Measurements from ENCODE around the gene ST6GALNAC3.

ST6GALNAC3 gene

GRCh38 chr1:76234061-76234460, 159.5 kb downstream of the ST6GALNAC3 start:
- Histone ChIP-seq H3K4me1 (ENCODE audit: control insufficient read depth, insufficient read depth, low read length) (peaks cover 6% of the 10 kb centered on the region), H3K9me3 (ENCODE audit: control insufficient read depth, insufficient read depth, low read depth, low read length) (no peaks in the 10 kb centered on the region), H3K36me3 (ENCODE audit: control insufficient read depth in 2 of 2, insufficient read depth in 1 of 2, low read length in 2 of 2) (no peaks in the 10 kb centered on the region), H3K4me3 (ENCODE audit: low read depth, low read length) (no peak overlapping the region), H3K27ac (ENCODE audit: extremely low read depth, low read depth, low read length) (no peak overlapping the region)
- ChIA-PET CTCF (no interaction called here), POLR2A (no interaction called here)
- TF ChIP-seq ZNF266 (tag by site-specific recombination; IDR thresholded peaks at IDR 0.05; ENCODE audit: low read depth) (no peak), ZNF311 (tag by site-specific recombination; IDR thresholded peaks at IDR 0.05; ENCODE audit: borderline replicate concordance) (no peak), ZNF48 (tag by site-specific recombination; IDR thresholded peaks at IDR 0.05) (no peak), ZNF561 (tag by site-specific recombination; IDR thresholded peaks at IDR 0.05; ENCODE audit: borderline replicate concordance) (no peak), ZNF350 (tag by site-specific recombination; IDR thresholded peaks at IDR 0.05) (no peak), ZNF404 (tag by site-specific recombination; IDR thresholded peaks at IDR 0.05) (no peak), ZNF837 (tag by site-specific recombination; IDR thresholded peaks at IDR 0.05) (no peak), ZNF623 (tag by site-specific recombination; IDR thresholded peaks at IDR 0.05) (no peak), ZNF843 (tag by site-specific recombination; IDR thresholded peaks at IDR 0.05) (no peak), ZNF596 (tag by site-specific recombination; IDR thresholded peaks at IDR 0.05) (no peak), ZNF221 (tag by site-specific recombination; IDR thresholded peaks at IDR 0.05; ENCODE audit: borderline replicate concordance) (no peak), ZNF140 (tag by site-specific recombination; IDR thresholded peaks at IDR 0.05) (no peak), IKZF3 (tag by site-specific recombination; IDR thresholded peaks at IDR 0.05) (no peak), ZNF585B (tag by site-specific recombination; IDR thresholded peaks at IDR 0.05) (no peak), ZNF768 (tag by site-specific recombination; IDR thresholded peaks at IDR 0.05) (no peak), ZNF548 (tag by site-specific recombination; IDR thresholded peaks at IDR 0.05) (no peak)
- TF ChIP-seq, protein P1, sequence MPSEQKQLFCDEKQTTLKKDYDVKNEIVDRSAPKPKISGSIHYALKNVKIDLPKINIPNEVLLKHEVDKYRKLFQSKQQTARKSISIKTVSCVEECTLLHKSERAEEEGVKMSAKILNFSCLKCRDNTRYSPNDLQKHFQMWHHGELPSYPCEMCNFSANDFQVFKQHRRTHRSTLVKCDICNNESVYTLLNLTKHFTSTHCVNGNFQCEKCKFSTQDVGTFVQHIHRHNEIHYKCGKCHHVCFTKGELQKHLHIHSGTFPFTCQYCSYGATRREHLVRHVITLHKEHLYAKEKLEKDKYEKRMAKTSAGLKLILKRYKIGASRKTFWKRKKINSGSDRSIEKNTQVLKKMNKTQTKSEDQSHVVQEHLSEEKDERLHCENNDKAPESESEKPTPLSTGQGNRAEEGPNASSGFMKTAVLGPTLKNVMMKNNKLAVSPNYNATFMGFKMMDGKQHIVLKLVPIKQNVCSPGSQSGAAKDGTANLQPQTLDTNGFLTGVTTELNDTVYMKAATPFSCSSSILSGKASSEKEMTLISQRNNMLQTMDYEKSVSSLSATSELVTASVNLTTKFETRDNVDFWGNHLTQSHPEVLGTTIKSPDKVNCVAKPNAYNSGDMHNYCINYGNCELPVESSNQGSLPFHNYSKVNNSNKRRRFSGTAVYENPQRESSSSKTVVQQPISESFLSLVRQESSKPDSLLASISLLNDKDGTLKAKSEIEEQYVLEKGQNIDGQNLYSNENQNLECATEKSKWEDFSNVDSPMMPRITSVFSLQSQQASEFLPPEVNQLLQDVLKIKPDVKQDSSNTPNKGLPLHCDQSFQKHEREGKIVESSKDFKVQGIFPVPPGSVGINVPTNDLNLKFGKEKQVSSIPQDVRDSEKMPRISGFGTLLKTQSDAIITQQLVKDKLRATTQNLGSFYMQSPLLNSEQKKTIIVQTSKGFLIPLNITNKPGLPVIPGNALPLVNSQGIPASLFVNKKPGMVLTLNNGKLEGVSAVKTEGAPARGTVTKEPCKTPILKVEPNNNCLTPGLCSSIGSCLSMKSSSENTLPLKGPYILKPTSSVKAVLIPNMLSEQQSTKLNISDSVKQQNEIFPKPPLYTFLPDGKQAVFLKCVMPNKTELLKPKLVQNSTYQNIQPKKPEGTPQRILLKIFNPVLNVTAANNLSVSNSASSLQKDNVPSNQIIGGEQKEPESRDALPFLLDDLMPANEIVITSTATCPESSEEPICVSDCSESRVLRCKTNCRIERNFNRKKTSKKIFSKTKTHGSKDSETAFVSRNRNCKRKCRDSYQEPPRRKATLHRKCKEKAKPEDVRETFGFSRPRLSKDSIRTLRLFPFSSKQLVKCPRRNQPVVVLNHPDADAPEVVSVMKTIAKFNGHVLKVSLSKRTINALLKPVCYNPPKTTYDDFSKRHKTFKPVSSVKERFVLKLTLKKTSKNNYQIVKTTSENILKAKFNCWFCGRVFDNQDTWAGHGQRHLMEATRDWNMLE (tag by site-specific recombination; conservative IDR thresholded peaks at IDR 0.05; ENCODE audit: low read depth) = no peak
- TF ChIP-seq, protein P2, sequence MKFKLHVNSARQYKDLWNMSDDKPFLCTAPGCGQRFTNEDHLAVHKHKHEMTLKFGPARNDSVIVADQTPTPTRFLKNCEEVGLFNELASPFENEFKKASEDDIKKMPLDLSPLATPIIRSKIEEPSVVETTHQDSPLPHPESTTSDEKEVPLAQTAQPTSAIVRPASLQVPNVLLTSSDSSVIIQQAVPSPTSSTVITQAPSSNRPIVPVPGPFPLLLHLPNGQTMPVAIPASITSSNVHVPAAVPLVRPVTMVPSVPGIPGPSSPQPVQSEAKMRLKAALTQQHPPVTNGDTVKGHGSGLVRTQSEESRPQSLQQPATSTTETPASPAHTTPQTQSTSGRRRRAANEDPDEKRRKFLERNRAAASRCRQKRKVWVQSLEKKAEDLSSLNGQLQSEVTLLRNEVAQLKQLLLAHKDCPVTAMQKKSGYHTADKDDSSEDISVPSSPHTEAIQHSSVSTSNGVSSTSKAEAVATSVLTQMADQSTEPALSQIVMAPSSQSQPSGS (tag by site-specific recombination; IDR thresholded peaks at IDR 0.05; ENCODE audit: low read depth) = no peak
- TF ChIP-seq, protein P3, sequence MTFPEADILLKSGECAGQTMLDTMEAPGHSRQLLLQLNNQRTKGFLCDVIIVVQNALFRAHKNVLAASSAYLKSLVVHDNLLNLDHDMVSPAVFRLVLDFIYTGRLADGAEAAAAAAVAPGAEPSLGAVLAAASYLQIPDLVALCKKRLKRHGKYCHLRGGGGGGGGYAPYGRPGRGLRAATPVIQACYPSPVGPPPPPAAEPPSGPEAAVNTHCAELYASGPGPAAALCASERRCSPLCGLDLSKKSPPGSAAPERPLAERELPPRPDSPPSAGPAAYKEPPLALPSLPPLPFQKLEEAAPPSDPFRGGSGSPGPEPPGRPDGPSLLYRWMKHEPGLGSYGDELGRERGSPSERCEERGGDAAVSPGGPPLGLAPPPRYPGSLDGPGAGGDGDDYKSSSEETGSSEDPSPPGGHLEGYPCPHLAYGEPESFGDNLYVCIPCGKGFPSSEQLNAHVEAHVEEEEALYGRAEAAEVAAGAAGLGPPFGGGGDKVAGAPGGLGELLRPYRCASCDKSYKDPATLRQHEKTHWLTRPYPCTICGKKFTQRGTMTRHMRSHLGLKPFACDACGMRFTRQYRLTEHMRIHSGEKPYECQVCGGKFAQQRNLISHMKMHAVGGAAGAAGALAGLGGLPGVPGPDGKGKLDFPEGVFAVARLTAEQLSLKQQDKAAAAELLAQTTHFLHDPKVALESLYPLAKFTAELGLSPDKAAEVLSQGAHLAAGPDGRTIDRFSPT (tag by site-specific recombination; IDR thresholded peaks at IDR 0.05) = no peak

Data from HEK293 (cell line).